Nephron progenitor cell (in vitro differentiated cells): ENCODE data around the gene SLC6A20.

Experiments
- DNase-seq: peaks from one replicate; pipeline ENCODE4 v3.0.0; 2021
- H3K27ac Mint-ChIP-seq: 2 replicates; pipeline ENCODE4 v1.8.0; 2021; ENCODE audit warnings: mild to moderate bottlenecking, moderate library complexity, mixed read lengths
- H3K27me3 Mint-ChIP-seq: 2 replicates; pipeline ENCODE4 v1.8.0; 2021; ENCODE audit warnings: mild to moderate bottlenecking, low read depth, mixed read lengths; ENCODE audit not compliant: poor library complexity
- H3K36me3 Mint-ChIP-seq: 2 replicates; pipeline ENCODE4 v1.8.0; 2021; ENCODE audit warnings: low read depth, mixed read lengths
- H3K4me1 Mint-ChIP-seq: 2 replicates; pipeline ENCODE4 v1.8.0; 2021; ENCODE audit warnings: mixed read lengths
- H3K4me3 Mint-ChIP-seq: 2 replicates; pipeline ENCODE4 v1.8.0; 2021; ENCODE audit warnings: mild to moderate bottlenecking, moderate library complexity, mixed read lengths
- H3K9me3 Mint-ChIP-seq: 2 replicates; pipeline ENCODE4 v1.8.0; 2021; ENCODE audit warnings: mild to moderate bottlenecking, moderate library complexity, mixed read lengths
- TF ChIP-seq, protein P1 (sequence below): fragments of 200-600 bp; sonication (generic); IDR thresholded peaks from 2 replicates; pipeline ENCODE4 v1.5.0; 2021; ENCODE audit warnings: antibody characterized with exemption

The SLC6A20 gene

DNA sequence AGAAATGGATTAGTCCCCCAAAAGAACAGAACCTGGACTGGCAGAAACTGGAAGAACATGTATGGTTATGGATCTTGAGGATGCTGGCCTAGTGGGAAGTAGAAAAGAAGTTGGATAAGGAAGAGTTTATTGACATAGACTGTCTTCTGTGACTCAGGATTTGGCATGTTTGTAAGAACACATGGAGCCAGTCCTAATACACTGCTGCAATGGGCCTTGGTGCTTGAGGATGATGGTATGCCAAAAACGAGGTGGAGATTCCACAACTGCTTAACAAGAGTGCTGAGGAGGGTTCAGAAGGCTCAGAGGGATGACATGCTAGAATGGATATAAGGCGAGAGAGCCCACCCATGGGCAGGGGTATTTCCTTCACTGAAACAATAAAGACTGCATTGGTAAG is 23.2 kb upstream of the SLC6A20 start:
- TF ChIP-seq, protein P1, sequence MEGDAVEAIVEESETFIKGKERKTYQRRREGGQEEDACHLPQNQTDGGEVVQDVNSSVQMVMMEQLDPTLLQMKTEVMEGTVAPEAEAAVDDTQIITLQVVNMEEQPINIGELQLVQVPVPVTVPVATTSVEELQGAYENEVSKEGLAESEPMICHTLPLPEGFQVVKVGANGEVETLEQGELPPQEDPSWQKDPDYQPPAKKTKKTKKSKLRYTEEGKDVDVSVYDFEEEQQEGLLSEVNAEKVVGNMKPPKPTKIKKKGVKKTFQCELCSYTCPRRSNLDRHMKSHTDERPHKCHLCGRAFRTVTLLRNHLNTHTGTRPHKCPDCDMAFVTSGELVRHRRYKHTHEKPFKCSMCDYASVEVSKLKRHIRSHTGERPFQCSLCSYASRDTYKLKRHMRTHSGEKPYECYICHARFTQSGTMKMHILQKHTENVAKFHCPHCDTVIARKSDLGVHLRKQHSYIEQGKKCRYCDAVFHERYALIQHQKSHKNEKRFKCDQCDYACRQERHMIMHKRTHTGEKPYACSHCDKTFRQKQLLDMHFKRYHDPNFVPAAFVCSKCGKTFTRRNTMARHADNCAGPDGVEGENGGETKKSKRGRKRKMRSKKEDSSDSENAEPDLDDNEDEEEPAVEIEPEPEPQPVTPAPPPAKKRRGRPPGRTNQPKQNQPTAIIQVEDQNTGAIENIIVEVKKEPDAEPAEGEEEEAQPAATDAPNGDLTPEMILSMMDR, result no peak
- peaks cover 28% of the 10 kb centered on the region for H3K9me3 Mint-ChIP-seq
- H3K36me3 Mint-ChIP-seq, result peaks cover 49% of the 10 kb centered on the region
- no peak overlapping the region for H3K4me3 Mint-ChIP-seq
- H3K27me3 Mint-ChIP-seq, result peaks cover 7% of the 10 kb centered on the region
- H3K27ac Mint-ChIP-seq, result no peak overlapping the region
- no peak for DNase-seq
- no peaks in the 10 kb centered on the region for H3K4me1 Mint-ChIP-seq

DNA sequence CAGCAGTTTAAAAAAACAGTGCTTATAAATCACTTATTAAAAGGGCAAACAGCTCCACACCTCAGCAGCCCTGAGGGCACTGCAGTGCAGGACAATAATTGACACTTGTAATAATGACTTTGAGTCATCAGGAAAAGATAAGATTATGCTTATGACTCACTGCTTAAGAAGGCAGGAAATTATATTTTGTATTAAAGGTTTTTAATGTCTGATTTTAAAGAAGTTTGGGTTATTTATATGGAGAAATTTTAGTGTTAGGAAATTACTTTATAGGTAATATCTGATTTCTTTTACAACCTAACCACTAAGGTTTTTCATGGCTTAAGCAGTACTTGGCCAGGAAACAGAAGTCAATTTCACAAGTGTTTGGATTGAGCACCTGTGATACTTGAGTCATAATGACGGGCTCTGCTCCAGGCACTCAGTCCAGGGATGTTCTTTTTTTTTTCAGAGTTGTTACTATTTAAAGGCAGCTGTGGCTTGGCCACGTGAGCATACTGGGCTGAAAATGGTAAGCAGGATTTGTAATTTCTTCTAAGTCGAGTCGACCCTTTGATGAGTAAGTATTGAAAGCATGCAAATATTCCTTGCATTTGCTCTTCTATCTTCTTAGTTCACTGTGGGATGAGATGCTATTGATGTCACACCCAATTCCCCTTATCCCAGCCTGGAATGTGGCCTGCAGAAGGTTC is 21.6 kb upstream of the SLC6A20 start:
- Mint-ChIP-seq H3K27me3 (peaks cover 7% of the 10 kb centered on the region), H3K36me3 (peaks cover 59% of the 10 kb centered on the region), H3K9me3 (peaks cover 32% of the 10 kb centered on the region), H3K4me3 (no peak overlapping the region), H3K27ac (no peak overlapping the region), H3K4me1 (no peaks in the 10 kb centered on the region)
- DNase-seq, result no peak
- TF ChIP-seq, protein P1, result no peak

DNA sequence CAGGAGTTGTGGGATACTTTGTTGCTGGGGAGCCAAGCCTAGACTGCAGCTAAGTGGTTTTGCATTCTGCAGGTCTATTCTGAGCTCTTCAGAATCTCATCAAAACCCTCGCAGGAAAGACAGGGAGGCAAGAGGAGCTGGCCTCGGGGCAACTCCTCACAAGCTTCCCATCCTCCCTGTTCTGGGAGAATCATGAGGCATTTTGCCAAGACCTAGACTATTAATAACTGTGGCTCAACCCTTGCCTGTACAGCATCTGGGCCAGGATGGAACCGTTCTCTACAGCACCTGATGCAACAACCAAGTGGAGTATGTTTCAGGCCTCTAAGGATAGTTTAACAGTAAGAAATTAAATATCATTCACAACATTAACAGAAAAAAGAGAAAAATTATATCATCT is 20.2 kb upstream of the SLC6A20 start:
- H3K36me3 Mint-ChIP-seq, result peaks cover 59% of the 10 kb centered on the region
- DNase-seq, result no peak
- H3K4me3 Mint-ChIP-seq, result no peak overlapping the region
- peaks cover 11% of the 10 kb centered on the region for H3K27me3 Mint-ChIP-seq
- no peak overlapping the region for H3K27ac Mint-ChIP-seq
- TF ChIP-seq, protein P1, result no peak
- H3K9me3 Mint-ChIP-seq, result peaks cover 32% of the 10 kb centered on the region
- no peaks in the 10 kb centered on the region for H3K4me1 Mint-ChIP-seq

DNA sequence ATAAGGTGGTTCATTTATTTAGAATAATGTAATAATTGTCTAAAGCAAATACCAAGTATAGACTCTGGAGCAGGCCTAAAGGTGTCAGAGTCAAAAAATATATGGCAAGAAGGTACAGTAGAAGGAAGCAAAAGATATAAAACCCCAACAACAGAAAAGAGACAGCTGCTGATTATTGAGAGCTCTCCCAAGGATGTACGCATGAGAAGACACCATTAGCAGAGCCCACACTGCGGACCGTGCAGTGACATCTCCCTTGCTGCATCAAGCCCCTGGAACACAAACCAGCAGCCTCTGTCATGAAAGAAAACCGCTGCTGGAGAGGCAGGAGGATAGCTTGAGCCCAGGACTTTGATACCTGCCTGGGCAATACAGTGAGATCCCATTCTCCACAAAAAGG is 18.0 kb upstream of the SLC6A20 start:
- H3K9me3 Mint-ChIP-seq, result peaks cover 32% of the 10 kb centered on the region
- no peak overlapping the region for H3K4me3 Mint-ChIP-seq
- peaks cover 43% of the 10 kb centered on the region for H3K36me3 Mint-ChIP-seq
- peaks cover 11% of the 10 kb centered on the region for H3K27me3 Mint-ChIP-seq
- TF ChIP-seq, protein P1, result no peak
- no peaks in the 10 kb centered on the region for H3K4me1 Mint-ChIP-seq
- no peak overlapping the region for H3K27ac Mint-ChIP-seq
- DNase-seq, result no peak

DNA sequence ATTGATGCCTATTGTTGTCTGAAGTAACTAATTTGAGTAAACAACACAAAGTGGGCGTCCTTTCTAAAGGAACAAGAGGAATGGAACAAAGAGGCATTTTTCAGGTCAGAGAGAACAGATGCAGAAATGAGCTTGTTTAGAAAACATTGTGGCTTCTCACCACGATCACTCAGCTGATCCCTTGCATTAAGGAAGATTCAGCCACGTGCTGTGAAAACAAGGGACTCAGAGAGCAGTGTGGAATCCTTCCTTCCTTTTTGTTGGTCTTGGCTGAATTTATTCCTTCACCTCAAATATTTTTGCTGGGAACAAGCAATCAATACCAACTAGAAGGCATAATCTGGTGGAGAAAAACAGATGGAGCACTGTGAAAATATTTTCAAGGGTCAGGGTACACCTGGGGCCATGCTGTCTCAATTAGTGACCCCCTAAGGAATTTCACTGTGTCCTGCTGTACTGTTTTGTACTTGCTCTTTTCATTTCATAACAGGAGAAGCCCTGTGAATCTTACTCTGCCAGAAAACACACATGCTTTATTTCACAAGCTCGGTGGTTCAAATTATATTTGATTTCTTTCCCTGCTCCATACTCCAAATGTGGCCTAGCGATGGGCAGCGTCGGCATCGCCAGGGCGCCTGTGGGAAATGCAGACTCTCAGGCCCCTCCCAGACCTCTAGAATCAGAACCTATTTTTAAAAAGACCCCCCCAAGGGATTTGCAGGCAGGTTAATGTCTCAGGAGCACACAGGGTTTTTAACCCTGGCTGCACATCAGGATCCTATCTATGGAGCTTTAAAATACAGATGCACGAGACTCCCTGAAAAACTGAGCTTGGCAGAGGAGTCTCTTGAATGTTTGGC is 11.6 kb upstream of the SLC6A20 start:
- H3K9me3 Mint-ChIP-seq, result no peaks in the 10 kb centered on the region
- peaks cover 9% of the 10 kb centered on the region for H3K36me3 Mint-ChIP-seq
- no peaks in the 10 kb centered on the region for H3K4me1 Mint-ChIP-seq
- H3K27ac Mint-ChIP-seq, result no peak overlapping the region
- H3K4me3 Mint-ChIP-seq, result no peak overlapping the region
- TF ChIP-seq, protein P1, result no peak
- peaks cover 4% of the 10 kb centered on the region for H3K27me3 Mint-ChIP-seq
- no peak for DNase-seq
